Peyer's patch (tissue), 4 donors: ENCODE measurements around the gene ARRDC1.

Experiments used
- CTCF ChIP-seq, 6 experiments: fragments of 450-650 bp in 4 of 6; fragments of 200-600 bp in 2 of 6; sonication (generic) in 1 of 6; IDR thresholded peaks; one replicate each; pipeline ENCODE4 v1.5.1; 2017 to 2019; ENCODE audit warnings: antibody characterized with exemption in 6 of 6, mild to moderate bottlenecking in 3 of 6, moderate library complexity in 1 of 6
- POLR2A ChIP-seq, 2 donors: fragments of 450-650 bp; IDR thresholded peaks; one replicate each; pipeline ENCODE4 v1.5.1; 2017; ENCODE audit warnings: antibody characterized with exemption in 2 of 2, mild to moderate bottlenecking in 2 of 2, moderate library complexity in 2 of 2

GRCh38 chr9:137583347-137583746 is 22.1 kb upstream of the ARRDC1 start:
- TF ChIP-seq CTCF (IDR thresholded peaks at IDR 0.05), result no peak
- no peak for TF ChIP-seq POLR2A (IDR thresholded peaks at IDR 0.05)
